Stimulated activated CD4-positive, alpha-beta T cell treated with anti-CD3 and anti-CD28 coated beads, TNF-alpha, amount 100 ng/mL, for 1 hour (primary cell): ENCODE results near the gene CDPF1.

ENCODE experiments used
- DNase-seq, 3 donors: peaks; one replicate each; pipeline ENCODE4 v3.0.0-alpha.2; 2020; ENCODE audit warnings: low read depth in 3 of 3, low spot score in 1 of 3

Gene CDPF1

DNA sequence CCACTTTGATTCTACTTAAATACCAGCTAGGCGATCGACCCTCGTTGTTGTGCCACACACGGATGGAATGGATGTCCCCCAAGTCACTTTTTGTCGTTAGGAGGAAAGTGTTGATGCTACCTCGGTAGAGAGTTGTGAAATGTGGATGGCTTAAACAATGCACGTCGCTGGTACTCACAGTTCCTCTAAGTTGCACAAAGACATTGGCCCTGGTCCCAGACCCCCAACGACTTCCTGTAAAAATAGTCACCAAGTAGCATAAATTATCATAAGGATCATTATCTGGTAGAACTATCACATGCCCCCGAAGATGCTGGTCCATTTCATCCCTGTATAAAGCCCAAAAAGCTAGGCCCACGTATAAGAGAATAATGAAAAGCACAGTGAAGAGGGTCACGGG, 9.3 kb upstream of the CDPF1 start:
- no peak for DNase-seq

DNA sequence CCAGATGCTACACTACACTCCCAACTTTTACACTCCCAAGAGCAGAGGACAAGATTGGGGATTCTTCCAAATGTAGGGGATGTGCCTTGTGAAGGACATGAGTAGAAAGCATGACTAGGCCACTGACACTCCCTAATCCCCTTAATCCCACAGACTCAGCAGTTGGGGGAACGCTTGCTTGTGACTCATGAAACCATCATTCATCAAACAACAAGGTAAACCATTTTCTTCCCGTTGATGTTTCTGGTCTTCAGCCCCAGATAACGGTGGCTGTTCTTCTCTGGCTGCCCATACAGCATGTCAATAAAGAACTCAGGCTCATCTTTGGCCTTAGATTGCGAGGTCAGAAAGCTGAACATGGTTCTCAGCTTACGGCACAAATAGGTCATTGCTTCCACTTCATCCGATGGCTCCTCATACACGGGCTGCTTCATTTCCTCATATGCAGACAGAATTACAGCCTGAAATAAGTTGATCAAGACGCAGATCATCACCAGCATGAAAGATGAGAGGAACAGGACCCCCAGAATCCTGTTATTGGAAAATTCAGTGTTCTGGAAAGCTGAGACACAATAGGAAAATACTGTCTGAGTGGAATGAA, 6.4 kb upstream of the CDPF1 start:
- no peak for DNase-seq

DNA sequence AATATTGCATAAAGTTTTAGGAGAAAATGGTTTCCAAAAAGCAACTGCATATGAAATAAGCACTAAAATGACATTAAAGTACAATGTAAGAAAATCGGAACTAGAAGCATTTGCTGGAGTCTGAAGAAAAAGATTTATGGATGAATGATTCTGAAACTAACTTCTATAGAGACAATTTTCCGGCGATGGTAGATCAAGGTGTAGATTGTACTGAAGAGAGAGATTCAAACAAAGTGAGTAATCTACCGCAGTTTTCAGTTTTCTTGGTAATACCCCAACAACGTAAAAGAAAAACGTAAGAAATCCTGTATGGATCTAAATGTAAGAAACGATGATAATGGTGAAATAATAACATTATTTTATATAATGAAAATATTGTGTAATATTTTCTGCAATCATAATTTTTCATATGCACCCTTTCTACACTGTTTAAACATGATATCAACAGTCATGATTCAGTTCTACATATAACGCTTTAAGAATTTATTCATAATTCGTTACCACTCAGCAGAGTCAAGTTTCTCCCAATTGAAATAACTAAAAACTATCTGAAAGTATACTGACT, 1.8 kb upstream of the CDPF1 start:
- DNase-seq, result no peak

DNA sequence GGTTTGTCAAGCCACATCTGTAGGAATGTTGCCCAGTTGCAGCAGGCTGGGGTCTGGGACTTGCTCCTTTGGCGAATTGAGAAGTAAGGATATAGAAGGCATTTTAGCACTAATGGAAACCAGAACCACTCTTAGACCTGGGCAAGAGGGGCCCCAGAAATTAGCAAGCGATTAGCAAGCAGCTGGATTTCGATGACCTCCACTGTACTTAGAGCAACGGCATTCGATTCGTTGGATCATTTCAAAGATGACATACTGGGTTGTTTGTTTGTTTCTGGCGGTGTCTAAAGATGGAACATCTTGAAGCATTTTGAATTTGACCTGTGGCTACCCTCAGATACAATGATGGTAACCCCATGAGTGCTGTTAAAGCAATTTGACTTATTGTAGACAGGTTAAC, 1.2 kb upstream of the CDPF1 start:
- no peak for DNase-seq

DNA sequence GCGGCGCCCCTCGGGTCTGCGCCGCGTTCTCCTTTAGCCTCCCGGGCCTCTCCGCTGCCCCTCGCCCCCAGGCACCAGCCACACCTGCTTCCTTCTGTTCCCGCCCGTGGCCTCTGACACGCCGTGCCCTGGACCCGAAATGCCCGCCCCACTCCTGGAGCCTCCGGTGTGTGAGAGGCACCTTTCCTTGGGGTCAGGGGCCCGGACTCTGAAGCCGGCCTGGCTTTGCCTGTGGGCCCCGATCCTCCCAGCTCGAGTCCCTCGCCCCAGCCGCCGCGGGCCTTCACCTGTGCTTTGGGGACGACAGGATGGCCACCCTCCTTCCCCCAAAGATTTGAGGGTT, 661 bp upstream of the CDPF1 start:
- peak in 1 of 3 donors; percentile 16 for DNase-seq

DNA sequence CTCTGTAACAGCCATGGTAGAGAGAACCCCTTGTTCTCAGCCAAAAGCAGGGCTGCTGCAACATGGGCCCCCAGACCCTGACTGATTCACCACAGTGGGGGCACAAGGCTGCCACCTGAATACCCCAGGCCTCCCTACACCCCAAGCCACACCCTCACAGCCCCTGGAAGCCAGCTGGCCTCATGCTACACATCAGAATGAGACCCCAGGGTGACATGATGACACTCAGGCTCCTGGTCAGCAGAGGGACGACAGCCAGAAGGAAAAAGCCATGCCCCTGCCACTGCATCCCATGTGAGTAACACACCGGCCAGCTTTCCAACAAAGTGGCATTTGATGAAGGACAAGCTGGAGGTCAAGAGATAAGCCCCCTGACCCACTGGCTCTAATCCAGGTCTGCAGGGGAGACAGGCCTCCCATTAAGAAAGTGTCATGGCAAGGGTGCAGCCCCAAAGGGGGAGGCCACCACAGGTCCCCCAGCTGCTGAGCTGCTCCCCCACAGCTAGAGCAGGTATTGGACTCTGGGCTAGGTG, 2.6 kb downstream of the CDPF1 start:
- no peak for DNase-seq

DNA sequence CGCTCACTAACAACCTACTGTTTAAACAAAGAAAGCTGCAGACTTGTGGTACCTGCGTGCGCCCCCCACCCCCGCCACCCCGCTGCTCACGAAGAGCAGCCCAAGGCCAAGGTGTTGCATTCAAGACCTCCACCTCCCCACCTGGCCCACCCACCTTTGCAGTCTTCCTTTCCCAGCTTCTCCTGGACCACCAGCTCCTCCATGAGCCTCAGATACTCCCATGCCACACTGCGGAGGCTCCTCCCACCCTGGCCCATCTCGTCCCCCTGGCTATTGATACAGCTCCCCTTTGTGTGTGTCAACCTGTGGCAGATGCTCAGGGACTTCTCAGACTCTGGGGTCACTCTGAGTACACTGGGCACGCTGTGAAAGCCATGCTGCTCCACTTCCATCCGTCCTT, 3.9 kb downstream of the CDPF1 start:
- no peak for DNase-seq

DNA sequence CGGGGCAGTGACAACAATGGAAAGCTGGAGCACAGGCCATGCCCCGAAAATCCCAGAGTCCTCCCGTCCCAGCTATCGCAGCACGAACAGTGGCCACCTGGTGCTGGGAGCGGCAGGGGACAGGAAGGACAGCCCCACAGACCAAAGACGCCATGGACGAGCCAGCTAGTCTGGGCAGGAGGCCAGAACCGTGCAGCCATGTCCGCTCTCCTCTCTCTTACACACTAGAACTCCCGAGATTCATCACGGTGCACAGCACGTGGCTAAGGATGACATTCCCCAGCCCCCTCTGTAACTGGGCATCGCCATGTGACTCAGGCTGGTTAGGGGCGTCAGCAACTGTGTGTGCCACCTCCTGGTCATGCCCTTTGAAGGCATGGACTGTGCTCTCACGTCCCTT, 4.6 kb downstream of the CDPF1 start:
- DNase-seq, result no peak

DNA sequence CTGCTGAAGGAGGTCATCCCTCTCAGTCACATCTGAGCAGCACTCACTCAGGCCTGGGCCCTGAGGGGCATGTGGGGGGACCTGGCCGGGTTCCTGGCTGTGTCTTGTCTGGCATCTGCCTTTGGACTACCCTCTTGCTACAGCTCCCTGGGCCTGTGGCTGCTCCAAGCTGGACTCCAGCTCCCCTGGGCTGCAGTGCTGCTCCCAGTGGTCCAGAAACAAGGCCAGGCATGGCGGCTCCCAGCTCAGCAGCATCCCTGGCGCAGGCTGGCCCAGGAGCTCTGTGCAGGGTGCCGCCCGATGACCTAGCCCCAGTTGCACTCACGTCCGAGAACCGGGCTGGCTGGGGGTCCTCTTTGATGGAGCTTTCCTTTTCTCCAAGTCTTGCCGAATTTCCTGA, 5.3 kb downstream of the CDPF1 start:
- DNase-seq, result no peak

DNA sequence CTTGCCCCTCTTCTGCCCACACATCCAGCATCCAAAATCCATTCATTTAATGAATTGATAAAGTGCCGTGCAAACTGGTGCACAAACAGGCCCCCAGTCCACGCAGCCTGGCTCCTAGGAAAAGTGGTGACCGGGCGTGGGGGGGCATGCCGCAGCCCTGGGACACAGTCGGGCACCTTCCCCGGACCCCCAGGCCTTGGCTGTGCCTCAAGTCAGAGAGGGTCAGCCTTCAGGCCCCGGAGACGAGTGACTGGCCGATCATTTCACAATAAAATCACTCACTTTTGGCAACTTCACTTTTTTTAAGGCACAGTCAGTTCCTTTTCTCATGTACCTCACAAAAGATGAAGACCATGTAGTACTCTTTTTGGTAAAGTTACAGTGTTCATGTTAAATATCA, 8.0 kb downstream of the CDPF1 start:
- no peak for DNase-seq

DNA sequence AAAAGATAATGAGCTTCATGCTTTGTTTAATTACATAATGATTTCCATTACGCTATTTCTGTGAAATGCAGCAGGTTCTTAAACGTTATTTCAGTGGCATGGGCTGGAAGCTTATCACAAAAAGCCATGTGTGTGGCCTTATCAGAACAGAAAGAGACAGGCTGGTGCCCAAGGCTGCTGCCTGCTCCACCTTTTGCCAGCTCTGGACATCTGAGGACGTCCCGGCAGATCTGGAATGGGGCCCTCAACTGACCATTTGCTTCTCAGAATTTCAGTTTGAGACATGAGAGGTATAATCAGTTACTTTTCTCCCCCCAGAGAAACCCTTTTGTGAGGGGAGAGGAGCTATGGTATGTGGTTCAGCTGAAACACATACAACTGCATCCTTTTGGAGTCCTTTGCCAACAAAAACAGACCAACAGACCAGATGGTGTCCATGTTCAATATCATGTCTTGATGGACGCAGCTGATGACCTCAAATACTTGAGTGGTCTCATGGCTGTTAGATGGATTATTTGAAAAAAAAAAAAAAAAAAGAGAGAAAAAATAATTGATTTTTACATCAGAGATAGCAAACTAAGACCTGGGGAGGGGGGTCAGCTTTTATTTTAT, 8.6 kb downstream of the CDPF1 start:
- DNase-seq, result no peak

DNA sequence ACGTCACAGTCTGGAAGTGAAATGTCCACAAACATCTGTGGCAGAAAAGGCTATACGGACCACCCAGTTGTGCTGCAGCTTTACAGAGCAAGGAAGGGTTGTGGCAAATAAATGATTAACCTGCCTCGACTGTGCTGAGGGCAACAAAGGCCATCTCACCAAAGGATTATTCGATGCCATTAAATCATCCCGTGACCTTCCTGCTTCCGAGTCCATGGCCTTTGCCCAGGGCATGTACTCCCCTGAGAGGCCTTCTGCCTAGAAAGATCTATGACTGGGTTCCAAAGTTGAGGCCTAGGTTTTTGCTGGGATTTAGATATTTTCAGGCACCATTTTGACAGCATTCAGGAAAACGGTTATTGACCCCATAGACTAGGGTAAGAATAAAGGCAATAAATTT, 9.2 kb downstream of the CDPF1 start:
- DNase-seq, result no peak

DNA sequence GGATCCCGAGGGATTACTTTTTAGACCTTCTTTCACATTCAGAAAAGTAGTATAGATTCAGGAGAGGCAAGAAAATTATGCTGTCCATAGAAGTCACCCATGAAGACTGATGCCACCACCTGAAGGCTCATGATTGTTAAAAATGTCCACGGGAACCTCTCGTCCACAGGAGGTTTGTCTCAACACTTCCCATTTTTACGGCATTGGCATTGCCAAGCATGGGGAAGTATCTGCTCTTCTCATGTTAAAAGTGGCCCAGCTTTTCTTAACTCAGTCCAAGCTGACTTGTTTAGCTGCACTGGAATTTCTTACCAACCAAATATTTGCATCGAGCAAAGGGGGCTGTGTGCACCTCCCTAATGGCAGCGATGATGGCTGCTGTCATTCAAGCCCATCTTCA, 9.6 kb downstream of the CDPF1 start:
- no peak for DNase-seq

DNA sequence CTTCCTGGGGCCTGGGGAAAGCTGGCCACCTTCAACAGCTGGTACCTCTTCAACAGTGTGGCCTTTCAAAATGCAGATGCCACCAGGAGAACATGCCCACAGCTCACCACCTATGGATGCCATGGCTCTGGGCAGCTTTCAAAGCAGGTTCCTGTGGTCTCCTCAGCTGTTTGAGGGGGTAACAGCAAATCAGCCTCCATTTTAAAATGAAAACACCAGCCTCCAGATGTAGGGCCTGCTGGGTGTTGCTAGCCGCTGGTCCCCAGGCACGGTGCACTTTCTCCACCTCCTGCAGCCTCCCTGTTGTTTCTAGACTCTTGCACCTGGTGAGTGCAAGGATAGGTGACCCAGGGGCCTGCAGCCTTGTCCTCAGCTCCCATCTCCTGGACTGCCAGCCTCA, 10.0 kb downstream of the CDPF1 start:
- DNase-seq, result no peak

DNA sequence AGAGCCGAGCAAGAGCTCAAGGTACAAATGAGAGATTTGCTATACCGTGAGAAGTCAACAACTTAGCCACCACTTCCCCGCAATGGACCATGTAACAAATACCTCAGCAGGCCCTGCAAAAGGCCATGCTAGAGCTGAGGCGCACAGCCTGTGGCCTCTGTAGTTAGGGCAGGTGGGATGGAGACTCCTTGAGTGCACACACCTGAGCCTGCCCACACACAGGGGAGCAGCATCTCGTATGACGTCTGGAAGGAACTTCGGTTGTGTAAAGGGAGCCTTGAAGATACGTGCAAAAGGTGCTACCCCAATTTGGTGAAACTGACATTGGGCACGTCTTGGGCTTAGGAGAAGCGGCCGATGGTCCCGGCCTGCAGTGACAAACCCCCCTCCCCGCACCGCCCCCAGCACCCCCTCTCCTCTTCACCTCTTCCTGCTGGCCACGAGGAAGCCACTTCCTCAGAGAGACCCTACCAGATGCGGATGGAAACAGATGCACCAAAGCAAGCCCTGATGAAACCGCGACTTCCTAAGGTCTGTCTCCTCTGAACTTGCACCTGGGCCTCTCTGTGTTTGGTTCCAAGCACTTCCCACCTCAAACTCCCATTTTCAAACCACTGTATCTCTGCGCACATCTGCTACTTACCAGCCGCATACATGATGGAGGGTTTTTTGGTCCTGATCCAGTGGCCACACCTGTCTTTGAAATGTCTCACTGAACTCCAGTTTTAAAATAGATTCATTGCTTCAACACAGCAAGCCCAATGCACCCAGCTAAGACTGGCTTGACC, 10.6 kb downstream of the CDPF1 start:
- no peak for DNase-seq

DNA sequence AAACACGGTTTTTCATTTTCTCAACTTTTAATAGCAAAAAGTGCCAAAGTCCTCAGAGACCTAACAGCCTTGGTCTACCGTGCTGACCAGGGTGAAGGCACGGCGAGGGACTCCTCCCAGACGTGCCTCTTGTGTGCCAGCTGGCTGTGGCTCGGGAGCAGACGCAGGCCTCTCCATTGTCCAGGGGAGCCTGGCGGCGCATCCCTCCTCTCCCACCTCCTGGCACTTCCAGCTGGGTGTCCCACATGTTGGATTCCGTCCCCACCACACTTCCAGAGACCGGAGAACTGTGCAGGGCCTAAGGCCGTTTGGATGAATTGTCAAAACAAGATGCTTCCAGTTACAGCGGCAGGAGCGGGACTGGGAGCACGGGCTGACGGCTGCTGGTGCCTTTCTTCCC, 11.6 kb downstream of the CDPF1 start:
- no peak for DNase-seq

DNA sequence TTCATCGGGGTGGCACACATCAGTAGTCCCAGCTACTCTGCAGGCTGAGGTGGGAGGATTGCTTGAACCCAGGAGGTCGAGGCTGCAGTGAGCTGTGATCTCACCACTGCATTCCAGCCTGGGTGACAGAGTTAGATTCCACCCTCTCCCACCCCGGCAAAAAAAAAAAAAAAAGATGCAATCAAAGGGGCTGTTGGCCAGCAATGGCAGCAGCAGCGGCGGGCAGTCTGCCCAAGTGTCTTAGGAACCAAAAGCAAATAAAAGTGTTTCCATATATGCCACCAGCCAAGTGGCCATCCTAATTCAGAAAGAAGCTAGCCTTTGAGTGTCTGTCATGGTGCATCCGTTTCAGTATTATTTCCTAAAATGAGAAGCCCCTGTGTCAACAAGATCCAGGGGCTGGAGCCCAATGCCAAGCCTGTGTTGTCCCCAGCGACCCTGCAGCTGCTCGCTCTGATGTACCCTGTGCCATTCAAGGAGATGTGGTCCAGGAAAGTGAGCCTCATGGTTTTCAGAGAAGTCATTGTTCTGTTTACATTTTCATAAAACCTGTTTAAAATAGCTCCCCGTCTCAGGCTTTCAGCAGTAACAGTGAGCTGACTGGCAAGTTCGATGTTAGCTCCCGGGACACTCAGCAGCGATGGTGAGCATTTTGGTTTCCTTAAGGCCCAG, 12.5 kb downstream of the CDPF1 start:
- no peak for DNase-seq

DNA sequence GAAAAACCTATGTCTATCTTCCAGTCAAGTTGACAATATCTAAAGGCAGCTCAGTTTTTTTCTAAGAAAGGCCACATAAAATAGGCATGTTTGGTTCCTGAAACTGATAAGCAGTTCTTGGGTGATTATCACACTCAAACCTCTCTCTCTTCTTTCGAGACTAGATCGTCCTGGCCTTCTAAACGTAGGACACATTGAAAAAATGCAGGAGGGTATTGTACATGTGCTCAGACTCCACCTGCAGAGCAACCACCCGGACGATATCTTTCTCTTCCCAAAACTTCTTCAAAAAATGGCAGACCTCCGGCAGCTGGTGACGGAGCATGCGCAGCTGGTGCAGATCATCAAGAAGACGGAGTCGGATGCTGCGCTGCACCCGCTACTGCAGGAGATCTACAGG, 15.1 kb downstream of the CDPF1 start:
- no peak for DNase-seq

DNA sequence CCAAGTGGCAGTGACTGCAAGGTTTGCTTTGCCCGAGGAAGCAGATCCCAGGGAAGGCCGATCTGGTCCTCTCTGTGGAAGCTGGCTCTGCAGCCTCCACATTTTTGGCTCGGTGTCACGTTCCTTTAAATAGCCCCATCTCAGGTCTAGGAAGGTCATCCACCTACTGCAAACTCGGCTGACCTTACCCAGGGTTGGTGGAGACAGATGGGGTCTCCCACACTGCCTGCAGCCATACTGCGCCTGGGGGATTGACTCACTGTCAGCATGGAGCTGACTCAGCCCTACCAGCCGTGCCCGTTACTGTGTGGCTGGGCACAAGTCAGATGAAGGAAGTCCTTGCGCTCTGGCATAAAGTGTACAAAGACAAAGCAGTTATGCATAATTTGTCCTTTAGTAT, 16.9 kb downstream of the CDPF1 start:
- DNase-seq, result no peak

DNA sequence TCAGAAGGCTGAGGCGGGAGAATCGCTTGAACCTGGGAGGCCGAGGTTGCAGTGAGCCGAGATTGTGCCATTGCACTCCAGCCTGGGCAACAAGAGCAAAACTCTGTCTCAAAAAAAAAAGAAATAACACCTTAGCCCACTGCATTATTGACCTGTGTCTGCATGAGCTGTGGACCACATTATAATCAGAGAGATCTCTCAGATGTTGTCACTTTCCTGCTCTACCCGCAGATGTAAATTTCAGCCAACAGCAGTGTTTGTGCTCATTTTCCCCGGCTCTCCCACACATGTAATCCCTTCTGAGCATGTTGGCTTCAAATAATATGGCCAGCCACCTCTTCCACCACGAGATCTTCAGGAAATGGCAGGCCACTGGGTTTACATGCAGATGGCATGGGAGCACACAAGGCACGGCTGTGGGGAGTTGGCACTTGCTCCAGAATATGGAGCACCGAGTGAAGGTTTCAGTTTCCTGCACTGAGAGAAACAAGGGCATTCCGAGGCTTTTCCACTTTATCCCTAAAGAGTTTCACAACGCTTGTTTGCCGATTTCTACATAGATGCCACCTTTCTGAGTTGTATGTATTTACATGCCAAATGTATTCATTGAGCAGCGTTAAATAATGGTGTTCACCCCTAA, 19.7 kb downstream of the CDPF1 start:
- DNase-seq, result no peak

DNA sequence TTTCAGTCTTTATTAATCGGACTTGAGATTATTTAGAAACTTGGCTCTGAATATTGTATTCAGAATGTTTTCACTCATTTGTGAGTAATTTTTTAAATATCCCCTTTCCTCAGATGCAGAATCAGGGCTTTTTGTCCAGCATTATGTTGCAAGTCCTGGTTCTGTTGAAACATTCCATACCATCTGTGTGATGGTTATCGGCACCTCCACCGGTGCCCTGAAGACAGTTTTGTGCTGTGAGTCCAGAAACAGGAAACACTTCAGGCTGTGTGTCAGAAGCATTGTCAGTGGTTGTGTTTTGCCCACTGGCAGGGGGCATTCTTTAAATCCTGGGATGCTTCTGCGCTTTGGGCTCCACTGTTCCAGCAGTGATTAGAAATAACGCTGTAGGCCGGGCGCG, 20.4 kb downstream of the CDPF1 start:
- no peak for DNase-seq
